ENCODE data around the gene SLC39A8. TPM values are rescaled to one million over a fixed set of nuclear protein-coding genes. Genes with fewer than 3 reads are reported as not detected.

SLC39A8 gene
- total RNA-seq, 2 experiments from 2014 or later = 60.2 to 61.6 TPM

GRCh38 chr4:102234243-102234838, 110.9 kb downstream of the SLC39A8 start:
- no peak for ATAC-seq
- Mint-ChIP-seq H3K27me3 (no peaks in the 10 kb centered on the region), H3K4me1 (ENCODE audit: low read depth) (no peaks in the 10 kb centered on the region), H3K27ac (no peak overlapping the region), H3K9me3 (no peaks in the 10 kb centered on the region), H3K36me3 (ENCODE audit: low read depth) (no peaks in the 10 kb centered on the region), H3K4me3 (no peak overlapping the region)
- intact Hi-C loops (cut with micrococcal nuclease) = no loop called here
- ChIA-PET POLR2A (interaction anchor here (0.6 kb wide), 1 partner anchor 768 kb away, joined by 4 read pairs; no protein-coding TSS in a partner anchor), CTCF (no interaction called here)
- no peak for TF ChIP-seq CTCF (IDR thresholded peaks at IDR 0.05)
- DNase-seq = no peak

GRCh38 chr4:102230194-102230593, 115.1 kb downstream of the SLC39A8 start:
- H3K36me3 Mint-ChIP-seq (ENCODE audit: low read depth) = no peaks in the 10 kb centered on the region
- ATAC-seq (no peak), DNase-seq (no peak)
- no peaks in the 10 kb centered on the region for H3K4me1 Mint-ChIP-seq (ENCODE audit: low read depth)
- H3K4me3 Mint-ChIP-seq = no peak overlapping the region
- H3K27ac Mint-ChIP-seq = no peak overlapping the region
- TF ChIP-seq CTCF (IDR thresholded peaks at IDR 0.05) = no peak
- intact Hi-C loops (cut with micrococcal nuclease) = no loop called here
- peaks cover 2% of the 10 kb centered on the region for H3K9me3 Mint-ChIP-seq
- no peaks in the 10 kb centered on the region for H3K27me3 Mint-ChIP-seq
- POLR2A ChIA-PET = no interaction called here
- CTCF ChIA-PET = no interaction called here

GRCh38 chr4:102227388-102227787, 117.9 kb downstream of the SLC39A8 start:
- H3K4me1 Mint-ChIP-seq (ENCODE audit: low read depth) = no peaks in the 10 kb centered on the region
- H3K9me3 Mint-ChIP-seq = peaks cover 2% of the 10 kb centered on the region
- TF ChIP-seq CTCF (IDR thresholded peaks at IDR 0.05) = no peak
- H3K36me3 Mint-ChIP-seq (ENCODE audit: low read depth) = no peaks in the 10 kb centered on the region
- POLR2A ChIA-PET = no interaction called here
- ATAC-seq = no peak
- no peak overlapping the region for H3K27ac Mint-ChIP-seq
- intact Hi-C loops (cut with micrococcal nuclease) = no loop called here
- H3K27me3 Mint-ChIP-seq = no peaks in the 10 kb centered on the region
- CTCF ChIA-PET = no interaction called here
- H3K4me3 Mint-ChIP-seq = no peak overlapping the region
- no peak for DNase-seq

GRCh38 chr4:102223461-102223860, 121.8 kb downstream of the SLC39A8 start:
- H3K36me3 Mint-ChIP-seq (ENCODE audit: low read depth) = no peaks in the 10 kb centered on the region
- H3K9me3 Mint-ChIP-seq = peaks cover 2% of the 10 kb centered on the region
- no peak for ATAC-seq
- no peak overlapping the region for H3K27ac Mint-ChIP-seq
- ChIA-PET CTCF (no interaction called here), POLR2A (no interaction called here)
- H3K4me3 Mint-ChIP-seq = no peak overlapping the region
- no peaks in the 10 kb centered on the region for H3K4me1 Mint-ChIP-seq (ENCODE audit: low read depth)
- TF ChIP-seq CTCF (IDR thresholded peaks at IDR 0.05) = no peak
- DNase-seq = no peak
- intact Hi-C loops (cut with micrococcal nuclease) = no loop called here
- peaks cover 5% of the 10 kb centered on the region for H3K27me3 Mint-ChIP-seq

- intact Hi-C loops (cut with micrococcal nuclease) = no loop called here
- Mint-ChIP-seq H3K4me1 (ENCODE audit: low read depth) (no peaks in the 10 kb centered on the region), H3K9me3 (peaks cover 2% of the 10 kb centered on the region), H3K27me3 (peaks cover 5% of the 10 kb centered on the region), H3K4me3 (no peak overlapping the region), H3K36me3 (ENCODE audit: low read depth) (no peaks in the 10 kb centered on the region), H3K27ac (no peak overlapping the region)
- POLR2A ChIA-PET = no interaction called here
- TF ChIP-seq CTCF (IDR thresholded peaks at IDR 0.05) = no peak
- CTCF ChIA-PET = no interaction called here
- no peak for DNase-seq
- no peak for ATAC-seq
Observed at GRCh38 chr4:102222838-102223409, 122.4 kb downstream of the SLC39A8 start.

All from activated CD8-positive, alpha-beta T cell treated with anti-CD3 and anti-CD28 coated beads for 36 hours (primary cell).